DMS 273 (cell line): ENCODE results near the gene ITGA4.
A peak's percentile ranks its signal among the peaks of the same experiment; 100 is the strongest.
"Not testable (repeated sequence)": the region's sequence is repeated elsewhere in the genome, so short reads cannot be mapped to it uniquely, and the experiment has no call there.

ENCODE experiments used
- DNase-seq: peaks from one replicate; lab custom pipeline; 2025; ENCODE audit not compliant: unreplicated experiment; lab: John Stamatoyannopoulos, UW

Gene ITGA4

GRCh38 chr2:181457121-181457740, at the start of gene ITGA4:
Gene ITGA4 (plus strand): TSS chr2:181457386. CDS start chr2:181457655, 269 bp downstream.
- DNase-seq, result peak; percentile 93

DNA sequence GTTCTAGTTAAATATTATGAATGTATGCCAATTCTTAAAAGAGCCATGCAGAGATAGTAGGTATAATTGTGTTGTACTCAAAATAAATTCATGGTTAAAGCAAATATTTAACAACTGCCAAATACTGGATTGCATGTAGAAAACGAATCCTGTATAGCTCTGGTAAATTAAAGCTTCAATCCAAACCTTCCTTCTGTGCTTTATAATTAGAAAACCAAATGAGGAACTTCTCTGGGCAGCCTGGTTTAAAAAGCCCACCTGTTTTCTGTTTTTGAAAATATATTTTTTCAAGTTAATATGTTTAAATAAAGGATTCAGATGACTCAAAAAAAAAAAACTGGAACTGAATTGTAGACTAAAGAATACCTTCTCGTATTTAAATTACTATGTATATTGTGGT, 48.3 kb upstream of the ITGA4 start:
- DNase-seq, result no peak

DNA sequence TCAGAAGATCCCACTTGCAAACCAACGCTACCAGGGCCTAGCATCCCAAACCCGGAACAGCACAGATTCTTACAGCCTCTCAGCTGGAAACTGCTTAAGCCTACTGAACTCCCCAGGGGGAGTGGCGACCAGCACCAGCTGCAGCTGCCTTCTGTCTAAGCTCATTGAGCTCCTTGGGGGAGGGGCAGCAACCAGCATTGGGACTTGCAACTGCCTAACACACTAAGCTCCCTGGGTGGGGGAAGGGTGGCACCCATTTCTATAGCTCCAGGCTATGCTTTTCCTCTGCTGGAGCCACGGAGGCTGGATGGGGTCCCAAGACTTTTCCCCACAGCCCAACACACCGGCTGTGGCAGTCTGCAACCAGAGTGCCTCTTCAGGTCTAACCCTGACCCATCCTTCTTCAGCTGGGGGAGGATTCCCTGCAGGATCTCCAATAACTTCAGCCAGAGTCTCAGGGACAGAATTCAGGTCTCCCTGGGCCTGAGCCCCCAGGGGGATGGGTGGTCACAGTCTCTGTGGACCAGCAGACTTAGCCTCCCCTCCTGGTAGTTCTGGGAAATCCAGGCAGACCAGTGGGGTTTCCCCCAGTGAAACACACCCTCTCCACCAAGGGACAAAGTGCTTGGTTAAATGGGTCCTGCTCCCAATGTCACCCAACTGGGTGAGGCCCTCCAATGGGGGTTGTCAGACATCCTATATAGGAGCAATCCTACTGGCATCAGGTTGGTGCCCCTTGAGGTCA, 45.9 kb upstream of the ITGA4 start:
- DNase-seq, result peak; percentile 95

DNA sequence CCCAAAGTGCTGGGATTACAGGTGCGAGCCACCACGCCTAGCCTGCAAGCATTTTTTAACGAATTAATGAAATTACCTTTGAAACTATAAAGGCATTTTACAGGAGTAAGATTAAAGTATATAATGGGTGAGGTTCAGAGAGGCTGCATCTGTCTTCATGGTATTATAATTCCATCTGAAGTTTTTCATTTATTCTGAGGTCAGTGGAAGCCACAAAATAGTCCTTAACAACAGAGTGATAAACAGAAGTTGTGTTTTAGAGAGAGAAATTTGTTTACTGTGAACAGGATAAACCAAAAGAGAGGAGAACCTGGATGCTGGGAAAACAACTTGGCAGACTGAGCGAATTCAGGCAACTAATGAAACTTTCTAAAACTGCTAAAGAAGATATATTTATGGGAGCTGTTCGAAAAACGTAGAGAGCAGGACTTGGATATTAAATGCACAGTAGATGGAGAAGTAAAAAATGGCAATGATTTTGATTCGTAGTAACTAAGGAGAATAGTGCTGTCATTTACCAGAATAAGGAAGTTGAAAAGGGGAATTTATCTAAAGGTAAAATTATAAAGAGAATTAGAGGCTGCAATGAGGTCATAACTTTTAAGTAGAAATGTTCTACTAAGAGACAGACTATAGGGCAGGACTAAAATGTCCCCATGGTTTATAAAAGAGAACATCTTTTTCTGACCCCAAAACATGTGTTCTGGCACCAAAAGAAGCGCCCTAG, 37.9 kb upstream of the ITGA4 start:
- DNase-seq, result no peak

GRCh38 chr2:181420259-181421130, 36.7 kb upstream of the ITGA4 start:
- no peak for DNase-seq

DNA sequence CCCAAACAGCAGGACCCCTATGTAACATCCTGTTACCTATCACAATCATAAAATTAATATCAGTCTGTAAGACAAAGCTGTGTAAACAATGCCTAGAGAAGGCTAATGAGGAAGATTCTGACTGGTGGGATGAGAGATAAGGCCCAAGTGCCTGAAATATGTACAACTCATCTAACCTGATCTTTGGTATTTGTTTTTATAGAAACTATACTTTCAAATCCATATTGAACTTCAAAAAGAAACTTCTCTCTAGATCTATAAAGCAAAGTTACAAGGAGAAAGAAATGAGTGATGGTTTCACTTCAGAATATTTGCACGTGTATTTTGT, 36.1 kb upstream of the ITGA4 start:
- DNase-seq, result no peak

DNA sequence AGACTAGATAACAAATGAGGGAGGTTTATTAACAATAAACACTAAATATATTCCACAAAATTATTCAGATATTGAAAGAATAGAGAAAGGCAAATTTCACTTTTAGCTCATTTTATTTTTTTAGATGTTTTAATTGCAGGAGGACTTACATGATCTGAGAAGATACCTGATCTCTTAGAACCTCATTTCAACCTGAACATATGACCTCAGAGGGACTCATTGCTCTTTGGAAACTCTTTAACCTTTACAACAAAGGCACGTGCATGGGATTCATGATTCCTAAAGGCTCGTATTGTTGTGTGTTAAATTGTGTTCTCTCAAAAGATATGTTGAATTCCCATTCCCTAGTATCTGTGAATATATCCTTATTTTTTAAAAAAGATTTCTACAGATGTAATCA, 35.7 kb upstream of the ITGA4 start:
- no peak for DNase-seq

- DNase-seq, result no peak
These were observed 30.5 kb upstream of the ITGA4 start for GRCh38 chr2:181426672-181427071.

GRCh38 chr2:181430406-181431118, 26.6 kb upstream of the ITGA4 start:
- DNase-seq, result peak; percentile 56

DNA sequence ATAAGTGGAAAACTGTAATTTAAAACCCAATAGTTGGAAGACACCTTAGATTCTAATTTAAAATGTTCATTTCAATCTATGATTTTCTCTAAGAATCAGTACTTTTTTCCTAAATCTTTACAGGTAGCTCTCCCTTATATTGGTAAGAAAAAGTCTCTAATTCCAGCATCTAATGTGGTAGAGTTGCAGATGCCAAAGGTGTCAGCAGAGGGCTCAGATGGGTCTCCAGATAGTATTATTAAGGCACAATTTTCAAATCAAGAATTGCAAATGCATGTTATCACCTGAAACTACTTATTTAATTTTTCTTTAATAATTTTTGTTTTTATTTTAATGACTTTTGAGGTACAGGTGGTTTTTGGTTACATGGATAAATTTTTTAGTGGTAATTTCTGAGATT, 25.5 kb upstream of the ITGA4 start:
- DNase-seq, result no peak

- peak; percentile 23 for DNase-seq
These were observed 18.9 kb upstream of the ITGA4 start for GRCh38 chr2:181438261-181438660.

DNA sequence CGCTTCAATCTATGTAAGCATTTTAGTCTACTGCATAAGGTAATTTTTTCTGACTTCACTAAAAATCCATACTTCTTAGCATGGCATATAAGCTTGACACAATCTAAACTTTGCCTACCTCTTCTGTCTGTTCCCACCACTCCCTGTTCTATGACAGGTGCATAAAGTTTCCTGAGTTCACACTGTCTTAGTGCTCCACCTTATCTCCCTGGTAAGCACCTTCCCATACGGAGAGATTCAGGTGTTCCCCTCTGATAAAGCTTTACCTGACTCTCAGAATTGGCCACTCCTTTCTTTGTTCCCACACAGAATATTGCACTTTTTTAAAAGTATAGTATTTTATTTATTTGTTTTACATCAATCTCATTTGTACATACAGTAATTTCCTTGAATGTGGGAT, 16.8 kb upstream of the ITGA4 start:
- DNase-seq, result no peak

GRCh38 chr2:181440919-181441318, 16.3 kb upstream of the ITGA4 start:
- DNase-seq, result peak; percentile 17

- DNase-seq, result no peak
These were observed 15.5 kb upstream of the ITGA4 start for GRCh38 chr2:181441670-181442069.

- no peak for DNase-seq
These were observed 12.5 kb upstream of the ITGA4 start for GRCh38 chr2:181444654-181445053.

DNA sequence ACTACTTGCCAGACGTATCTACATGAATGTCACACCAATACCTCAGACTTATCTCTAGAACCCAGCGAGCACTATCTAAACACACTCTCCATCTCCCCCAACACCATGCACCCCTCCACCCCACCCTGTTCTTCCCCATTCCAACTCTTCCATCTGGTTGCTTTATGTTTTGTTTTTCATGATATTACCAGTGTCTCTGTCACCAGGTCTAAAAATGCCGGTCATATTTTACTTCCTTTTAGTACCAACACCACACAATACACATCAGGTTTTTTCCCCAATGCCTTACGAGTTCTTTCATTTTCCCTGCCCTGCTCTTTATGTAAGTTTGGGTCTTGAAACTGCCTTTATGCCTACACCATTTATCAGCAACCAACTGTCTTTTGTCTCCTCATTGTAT, 10.2 kb upstream of the ITGA4 start:
- no peak for DNase-seq

DNA sequence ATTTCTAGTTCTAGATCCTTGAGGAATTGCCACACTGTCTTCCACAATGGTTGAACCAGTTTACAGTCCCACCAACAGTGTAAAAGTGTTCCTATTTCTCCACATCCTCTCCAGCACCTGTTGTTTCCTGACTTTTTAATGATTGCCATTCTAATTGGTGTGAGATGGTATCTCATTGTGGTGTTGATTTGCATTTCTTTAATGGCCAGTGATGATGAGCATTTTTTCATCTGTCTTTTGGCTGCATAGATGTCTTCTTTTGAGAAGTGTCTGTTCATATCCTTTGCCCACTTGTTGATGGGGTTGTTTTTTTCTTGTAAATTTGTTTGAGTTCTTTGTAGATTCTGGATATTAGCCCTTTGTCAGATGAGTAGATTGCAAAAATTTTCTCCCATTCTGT, 7.9 kb upstream of the ITGA4 start:
- not testable (repeated sequence) for DNase-seq

- no peak for DNase-seq
These were observed 2.3 kb upstream of the ITGA4 start for GRCh38 chr2:181454686-181455450.

- DNase-seq, result peak; percentile 63
These were observed 496 bp upstream of the ITGA4 start for GRCh38 chr2:181456660-181457120.
